BE2C (cell line): Measurements from ENCODE around the gene CLCN2.

Experiments used
- DNase-seq: peaks from one replicate; pipeline ENCODE4 v3.0.0-alpha.2; 2020
- H3K27me3 ChIP-seq: fragments of 250-450 bp; sonication (Bioruptor Pico); 2 replicates; pipeline ENCODE4 v1.5.1; 2020; ENCODE audit warnings: mild to moderate bottlenecking
- H3K36me3 ChIP-seq: fragments of 250-450 bp; sonication (Bioruptor Pico); 2 replicates; pipeline ENCODE4 v1.5.1; 2020; ENCODE audit warnings: mild to moderate bottlenecking
- H3K4me1 ChIP-seq: fragments of 250-450 bp; sonication (Bioruptor Pico); 2 replicates; pipeline ENCODE4 v1.5.1; 2020
- H3K4me3 ChIP-seq: 2 replicates; pipeline ENCODE4 v1.5.1; 2011; ENCODE audit warnings: low read depth, low read length
- H3K9me3 ChIP-seq: fragments of 250-450 bp; sonication (Bioruptor Pico); 2 replicates; pipeline ENCODE4 v1.5.1; 2020
- TF ChIP-seq, protein P1 (sequence below): IDR thresholded peaks from 2 replicates; pipeline ENCODE4 v1.5.1; 2012; ENCODE audit warnings: mild to moderate bottlenecking, low read depth, low read length

Gene CLCN2

DNA sequence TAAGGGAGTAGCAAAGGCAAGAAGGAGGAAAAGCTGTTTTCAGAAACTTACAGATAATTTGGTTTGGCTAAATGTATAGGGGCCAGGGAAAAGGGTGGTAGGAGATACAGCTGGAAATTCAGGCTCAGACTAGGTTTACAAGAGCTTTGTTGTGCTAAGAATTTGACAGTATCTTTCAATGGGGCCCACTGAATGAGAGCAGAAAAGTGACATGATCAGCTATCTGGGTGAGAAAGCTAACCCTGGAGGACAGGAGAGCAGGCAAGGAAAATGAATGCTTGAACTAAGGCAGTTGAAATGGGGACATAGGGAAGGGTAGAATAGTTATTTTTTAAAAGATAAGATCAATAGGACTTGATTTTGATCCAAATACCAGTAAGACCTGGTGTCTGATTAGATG, 49.8 kb downstream of the CLCN2 start:
- Histone ChIP-seq H3K4me1 (peaks cover 10% of the 10 kb centered on the region), H3K36me3 (peaks cover 41% of the 10 kb centered on the region), H3K27me3 (no peaks in the 10 kb centered on the region), H3K4me3 (no peak overlapping the region), H3K9me3 (no peaks in the 10 kb centered on the region)
- no peak for DNase-seq
- TF ChIP-seq, protein P1, sequence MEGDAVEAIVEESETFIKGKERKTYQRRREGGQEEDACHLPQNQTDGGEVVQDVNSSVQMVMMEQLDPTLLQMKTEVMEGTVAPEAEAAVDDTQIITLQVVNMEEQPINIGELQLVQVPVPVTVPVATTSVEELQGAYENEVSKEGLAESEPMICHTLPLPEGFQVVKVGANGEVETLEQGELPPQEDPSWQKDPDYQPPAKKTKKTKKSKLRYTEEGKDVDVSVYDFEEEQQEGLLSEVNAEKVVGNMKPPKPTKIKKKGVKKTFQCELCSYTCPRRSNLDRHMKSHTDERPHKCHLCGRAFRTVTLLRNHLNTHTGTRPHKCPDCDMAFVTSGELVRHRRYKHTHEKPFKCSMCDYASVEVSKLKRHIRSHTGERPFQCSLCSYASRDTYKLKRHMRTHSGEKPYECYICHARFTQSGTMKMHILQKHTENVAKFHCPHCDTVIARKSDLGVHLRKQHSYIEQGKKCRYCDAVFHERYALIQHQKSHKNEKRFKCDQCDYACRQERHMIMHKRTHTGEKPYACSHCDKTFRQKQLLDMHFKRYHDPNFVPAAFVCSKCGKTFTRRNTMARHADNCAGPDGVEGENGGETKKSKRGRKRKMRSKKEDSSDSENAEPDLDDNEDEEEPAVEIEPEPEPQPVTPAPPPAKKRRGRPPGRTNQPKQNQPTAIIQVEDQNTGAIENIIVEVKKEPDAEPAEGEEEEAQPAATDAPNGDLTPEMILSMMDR, result no peak

DNA sequence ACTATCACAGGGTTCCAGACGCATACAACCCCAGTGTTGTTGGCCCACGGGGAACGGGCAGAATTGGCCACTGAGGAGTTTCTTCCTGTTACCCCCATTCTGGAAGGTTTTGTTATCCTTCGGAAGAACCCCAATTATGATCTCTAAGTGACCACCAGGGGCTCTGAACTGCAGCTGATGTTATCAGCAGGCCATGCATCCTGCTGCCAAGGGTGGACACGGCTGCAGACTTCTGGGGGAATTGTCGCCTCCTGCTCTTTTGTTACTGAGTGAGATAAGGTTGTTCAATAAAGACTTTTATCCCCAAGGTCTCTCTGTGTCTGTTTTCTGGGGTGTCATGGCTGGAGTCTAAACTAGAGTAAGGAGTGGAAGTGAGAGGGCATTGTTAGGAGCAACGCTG, 52.7 kb downstream of the CLCN2 start:
- H3K4me1 ChIP-seq, result peaks cover 7% of the 10 kb centered on the region
- peaks cover 50% of the 10 kb centered on the region for H3K36me3 ChIP-seq
- no peaks in the 10 kb centered on the region for H3K27me3 ChIP-seq
- no peak overlapping the region for H3K4me3 ChIP-seq
- peak; percentile 41 for DNase-seq
- TF ChIP-seq, protein P1, result peak; percentile 32
- no peaks in the 10 kb centered on the region for H3K9me3 ChIP-seq

DNA sequence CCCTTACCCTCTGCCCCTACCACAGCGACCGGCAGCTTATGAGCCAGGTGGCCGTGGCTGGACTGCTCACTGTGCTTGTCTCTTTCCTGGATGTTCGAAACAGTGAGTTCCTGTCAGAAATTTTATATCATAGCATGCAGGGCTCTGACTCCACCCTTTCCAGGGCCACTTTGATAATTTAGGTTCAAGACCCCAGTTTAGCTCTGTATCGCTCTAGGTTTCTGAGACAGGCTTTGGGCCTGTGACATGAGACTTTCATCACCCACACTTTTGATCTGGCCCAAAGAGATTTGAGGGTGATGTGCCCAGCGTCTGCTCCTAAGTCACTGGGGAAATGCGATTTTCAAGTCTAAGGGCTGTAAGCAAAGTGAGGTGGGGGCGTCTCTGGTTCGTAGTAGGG, 53.5 kb downstream of the CLCN2 start:
- H3K27me3 ChIP-seq, result no peaks in the 10 kb centered on the region
- H3K4me3 ChIP-seq, result no peak overlapping the region
- H3K4me1 ChIP-seq, result peaks cover 7% of the 10 kb centered on the region
- DNase-seq, result no peak
- TF ChIP-seq, protein P1, result no peak
- H3K36me3 ChIP-seq, result peaks cover 57% of the 10 kb centered on the region
- H3K9me3 ChIP-seq, result no peaks in the 10 kb centered on the region

DNA sequence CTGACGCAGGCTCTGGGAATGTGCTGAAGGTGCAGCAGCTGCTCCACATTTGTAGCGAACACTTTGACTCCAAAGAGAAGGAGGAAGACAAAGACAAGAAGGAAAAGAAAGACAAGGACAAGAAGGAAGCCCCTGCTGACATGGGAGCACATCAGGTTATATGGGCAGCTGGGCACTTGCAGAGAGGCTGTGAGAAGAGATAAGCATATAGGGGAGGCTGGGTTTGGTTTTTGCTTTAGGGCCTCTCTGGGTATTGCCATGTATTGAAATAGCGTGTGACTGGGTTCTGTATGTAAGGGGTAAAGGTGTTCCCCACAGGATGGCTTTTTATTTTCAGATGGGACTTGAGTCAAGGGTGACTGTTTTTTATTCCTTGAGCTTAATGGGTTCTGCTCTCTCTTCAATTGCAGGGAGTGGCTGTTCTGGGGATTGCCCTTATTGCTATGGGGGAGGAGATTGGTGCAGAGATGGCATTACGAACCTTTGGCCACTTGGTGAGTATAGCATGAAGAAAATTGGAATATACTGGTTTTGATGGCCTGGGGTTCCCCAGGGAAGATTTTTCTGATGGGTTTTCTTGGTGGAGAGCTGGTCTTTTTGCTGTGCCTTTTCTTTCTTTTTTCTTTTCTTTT, 54.9 kb downstream of the CLCN2 start:
- TF ChIP-seq, protein P1, result no peak
- H3K36me3 ChIP-seq, result peaks cover 72% of the 10 kb centered on the region
- no peaks in the 10 kb centered on the region for H3K9me3 ChIP-seq
- no peak for DNase-seq
- H3K4me1 ChIP-seq, result peaks cover 7% of the 10 kb centered on the region
- H3K27me3 ChIP-seq, result no peaks in the 10 kb centered on the region
- H3K4me3 ChIP-seq, result no peak overlapping the region

DNA sequence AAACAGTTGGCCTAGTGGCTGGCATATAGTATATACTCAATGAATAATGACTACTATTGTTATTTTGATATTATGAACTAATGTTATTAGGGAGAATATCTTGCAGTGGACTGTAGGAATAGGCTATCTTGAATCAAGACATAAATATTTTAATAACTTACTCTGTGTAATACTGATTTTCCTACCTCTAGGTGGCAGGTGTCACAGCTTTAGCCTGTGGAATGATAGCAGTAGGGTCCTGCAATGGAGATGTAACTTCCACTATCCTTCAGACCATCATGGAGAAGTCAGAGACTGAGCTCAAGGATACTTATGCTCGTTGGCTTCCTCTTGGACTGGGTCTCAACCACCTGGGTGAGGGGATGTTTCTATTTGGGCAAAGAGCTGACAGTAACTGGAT, 55.8 kb downstream of the CLCN2 start:
- Histone ChIP-seq H3K4me1 (peaks cover 7% of the 10 kb centered on the region), H3K4me3 (no peak overlapping the region), H3K9me3 (no peaks in the 10 kb centered on the region), H3K36me3 (peaks cover 81% of the 10 kb centered on the region), H3K27me3 (no peaks in the 10 kb centered on the region)
- DNase-seq, result no peak
- TF ChIP-seq, protein P1, result peak; percentile 63

DNA sequence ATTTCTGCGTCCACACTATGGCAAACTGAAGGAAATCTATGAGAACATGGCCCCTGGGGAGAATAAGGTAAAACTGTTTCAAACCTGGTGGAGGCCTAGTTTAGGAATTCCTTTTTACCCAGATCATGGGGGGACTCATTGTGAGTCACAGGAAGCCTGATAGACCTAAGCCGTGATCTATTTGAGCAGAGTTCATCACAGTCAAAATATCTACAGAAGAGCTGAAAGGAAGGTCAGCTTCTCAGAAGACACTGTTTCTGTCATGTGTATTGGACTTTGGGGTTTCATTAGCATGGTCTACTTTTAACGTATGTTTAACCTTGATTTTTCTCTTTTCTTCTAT, 61.1 kb downstream of the CLCN2 start:
- Histone ChIP-seq H3K4me3 (peak overlapping the region; percentile 95), H3K4me1 (no peaks in the 10 kb centered on the region), H3K9me3 (no peaks in the 10 kb centered on the region), H3K27me3 (no peaks in the 10 kb centered on the region), H3K36me3 (peaks cover 52% of the 10 kb centered on the region)
- TF ChIP-seq, protein P1, result no peak
- DNase-seq, result no peak
